CD4-positive, CD25-positive, alpha-beta regulatory T cell (primary cell): ENCODE data around the gene AKAP8L. TPM values are rescaled to one million over a fixed set of nuclear protein-coding genes. Genes with fewer than 3 reads are reported as not detected.

Experiments used
- ATAC-seq, 2 donors: fragments of 150-1000 bp; cut with Tn5 transposase; one replicate each; pipeline ENCODE4 v1.10.0; 2021; ENCODE audit warnings: low read depth in 2 of 2, moderate number of reproducible peaks in 2 of 2, moderate library complexity in 1 of 2
- DNase-seq, 3 donors: peaks; one replicate each; pipeline versions ENCODE4 v3.0.0 to v3.0.0-alpha.2; 2012 to 2022; ENCODE audit warnings: mixed read lengths in 1 of 3
- H3K27ac ChIP-seq: one replicate; pipeline ENCODE4 v1.7.0; 2013; ENCODE audit warnings: mild to moderate bottlenecking, low read length; ENCODE audit not compliant: insufficient read depth, poor library complexity, severe bottlenecking
- H3K27me3 ChIP-seq: one replicate; pipeline ENCODE4 v1.7.0; 2013; ENCODE audit warnings: low read length; ENCODE audit not compliant: control insufficient read depth, insufficient read depth
- H3K36me3 ChIP-seq: one replicate; pipeline ENCODE4 v1.7.0; 2013; ENCODE audit warnings: mild to moderate bottlenecking, low read length, moderate library complexity; ENCODE audit not compliant: control insufficient read depth, insufficient read depth
- H3K4me1 ChIP-seq: 2 replicates; pipeline ENCODE4 v1.7.0; 2013; ENCODE audit warnings: mild to moderate bottlenecking, low read length; ENCODE audit not compliant: insufficient read depth, control insufficient read depth, poor library complexity, severe bottlenecking
- H3K4me3 ChIP-seq: one replicate; pipeline ENCODE4 v1.7.0; 2013; ENCODE audit warnings: low read depth, mild to moderate bottlenecking, low read length, moderate library complexity
- H3K9me3 ChIP-seq, 2 experiments: 1 replicate in 1 of 2; 2 replicates in 1 of 2; pipeline ENCODE4 v1.7.0; 2013; ENCODE audit warnings: low read length in 2 of 2, mild to moderate bottlenecking in 1 of 2, moderate library complexity in 1 of 2; ENCODE audit not compliant: control insufficient read depth in 2 of 2
- H3K27ac Mint-ChIP-seq, 3 donors: one replicate each; pipeline ENCODE4 v1.8.0; 2020 to 2022; ENCODE audit warnings: mild to moderate bottlenecking in 3 of 3, mixed read lengths in 3 of 3, moderate library complexity in 2 of 3
- H3K27me3 Mint-ChIP-seq: one replicate; pipeline ENCODE4 v1.8.0; 2022; ENCODE audit warnings: mild to moderate bottlenecking, mixed read lengths
- H3K36me3 Mint-ChIP-seq: one replicate; pipeline ENCODE4 v1.8.0; 2020; ENCODE audit warnings: mixed read lengths
- H3K4me1 Mint-ChIP-seq, 4 donors: one replicate each; pipeline ENCODE4 v1.8.0; 2020 to 2022; ENCODE audit warnings: mixed read lengths in 4 of 4, mild to moderate bottlenecking in 1 of 4
- H3K4me3 Mint-ChIP-seq, 4 donors: one replicate each; pipeline ENCODE4 v1.8.0; 2020 to 2022; ENCODE audit warnings: mild to moderate bottlenecking in 4 of 4, mixed read lengths in 4 of 4, moderate library complexity in 3 of 4
- H3K9me3 Mint-ChIP-seq, 7 donors: one replicate each; pipeline ENCODE4 v1.8.0; 2020 to 2022; ENCODE audit warnings: mixed read lengths in 7 of 7, mild to moderate bottlenecking in 3 of 7, moderate library complexity in 2 of 7
- polyA plus RNA-seq, 4 donors: library from polyadenylated mRNA; unstranded; fragments of 300-500 nt; fragmentation: Illumina TruSeq; gene quantifications; one replicate each; pipeline ENCODE4 v1.2.3, GENCODE V29; 2021
- total RNA-seq: library from RNA; stranded (reverse); gene quantifications from one replicate; pipeline ENCODE4 v1.2.3, GENCODE V29; 2022

AKAP8L gene, protein sequence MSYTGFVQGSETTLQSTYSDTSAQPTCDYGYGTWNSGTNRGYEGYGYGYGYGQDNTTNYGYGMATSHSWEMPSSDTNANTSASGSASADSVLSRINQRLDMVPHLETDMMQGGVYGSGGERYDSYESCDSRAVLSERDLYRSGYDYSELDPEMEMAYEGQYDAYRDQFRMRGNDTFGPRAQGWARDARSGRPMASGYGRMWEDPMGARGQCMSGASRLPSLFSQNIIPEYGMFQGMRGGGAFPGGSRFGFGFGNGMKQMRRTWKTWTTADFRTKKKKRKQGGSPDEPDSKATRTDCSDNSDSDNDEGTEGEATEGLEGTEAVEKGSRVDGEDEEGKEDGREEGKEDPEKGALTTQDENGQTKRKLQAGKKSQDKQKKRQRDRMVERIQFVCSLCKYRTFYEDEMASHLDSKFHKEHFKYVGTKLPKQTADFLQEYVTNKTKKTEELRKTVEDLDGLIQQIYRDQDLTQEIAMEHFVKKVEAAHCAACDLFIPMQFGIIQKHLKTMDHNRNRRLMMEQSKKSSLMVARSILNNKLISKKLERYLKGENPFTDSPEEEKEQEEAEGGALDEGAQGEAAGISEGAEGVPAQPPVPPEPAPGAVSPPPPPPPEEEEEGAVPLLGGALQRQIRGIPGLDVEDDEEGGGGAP
- total RNA-seq = 142 TPM
- 10 to 100 TPM; 30.0 to 41.3 (median 35.9) TPM for polyA plus RNA-seq

DNA sequence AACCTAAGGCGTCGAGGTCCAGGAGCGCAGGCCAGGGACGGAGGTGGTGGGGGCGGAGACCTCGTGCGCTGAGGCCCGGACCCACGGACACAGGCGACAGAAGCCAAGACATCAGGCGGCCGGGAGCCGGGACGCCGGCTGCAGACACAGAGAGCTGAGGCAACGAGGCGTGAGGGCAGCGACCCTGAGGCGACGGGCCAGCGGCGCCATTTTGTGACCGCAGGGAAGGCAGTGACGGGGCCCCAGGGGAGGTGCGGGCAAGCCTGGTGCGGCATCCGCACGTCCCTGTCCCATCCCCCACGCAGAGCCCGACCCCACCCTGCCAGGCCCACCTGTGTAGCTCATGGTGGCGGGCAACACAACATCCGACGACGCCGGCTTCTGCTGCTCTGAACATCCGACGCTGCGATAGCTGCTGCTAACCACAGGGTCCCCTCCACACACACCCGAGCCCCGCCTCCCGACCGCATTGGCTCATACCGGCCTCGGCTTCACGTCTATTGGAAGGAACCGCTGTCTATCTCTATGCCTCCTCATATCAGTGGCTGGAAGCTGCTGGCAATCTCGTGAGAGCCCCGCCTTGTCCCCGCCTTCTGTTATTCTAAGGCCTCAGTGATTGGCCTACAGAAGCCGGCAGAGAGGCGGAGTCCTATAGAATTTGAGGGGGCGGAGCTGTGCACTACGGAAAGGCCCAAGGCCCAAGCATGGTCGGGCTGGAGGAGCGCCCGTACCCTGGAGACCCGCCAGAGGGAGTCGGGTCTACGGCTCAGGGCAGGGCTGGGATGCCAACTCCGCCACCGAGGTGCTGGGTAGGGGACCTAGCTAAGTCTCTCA lies at the start of gene AKAP8L:
Gene AKAP8L, minus strand, starts transcription at position 410 of the 834 bp plus-strand sequence. Its CDS starts 65 bp downstream, at position 345.
- H3K4me3 ChIP-seq = peak within 1 kb of the TSS; percentile 88
- no peaks in the 10 kb centered on the region for H3K27me3 ChIP-seq

GRCh38 chr19:15467734-15468214 lies 49.0 kb upstream of the AKAP8L start:
- Histone ChIP-seq H3K27ac (no peak overlapping the region), H3K9me3 (no peaks in the 10 kb centered on the region), H3K36me3 (no peaks in the 10 kb centered on the region), H3K4me3 (peak overlapping the region; percentile 60), H3K4me1 (peaks cover 62% of the 10 kb centered on the region), H3K27me3 (no peaks in the 10 kb centered on the region)
- peak overlapping the region; percentile 36 to 89 (median 77) for H3K27ac Mint-ChIP-seq
- H3K9me3 Mint-ChIP-seq = peaks cover 0 to 1% (median 0%) of the 10 kb centered on the region in 7 donors
- H3K4me1 Mint-ChIP-seq = peaks cover 20 to 69% (median 44%) of the 10 kb centered on the region in 4 donors
- H3K27me3 Mint-ChIP-seq = no peaks in the 10 kb centered on the region
- DNase-seq = no peak
- peaks cover 7% of the 10 kb centered on the region for H3K36me3 Mint-ChIP-seq
- ATAC-seq = no peak
- peak overlapping the region; percentile 88 to 92 (median 91) for H3K4me3 Mint-ChIP-seq

More for the DNA sequence above, at the start of gene AKAP8L:
- H3K27me3 Mint-ChIP-seq = peaks cover 5% of the 10 kb centered on the region
- Histone ChIP-seq H3K4me1 (peaks cover 42% of the 10 kb centered on the region), H3K9me3 (peaks cover 3 to 7% of the 10 kb centered on the region in 2 experiments), H3K27ac (peak within 1 kb of the TSS; percentile 73), H3K36me3 (peaks cover 16% of the 10 kb centered on the region)
- H3K4me3 Mint-ChIP-seq = peak within 1 kb of the TSS; percentile 94 to 99 (median 98)
- H3K36me3 Mint-ChIP-seq = peaks cover 14% of the 10 kb centered on the region
- peak within 1 kb of the TSS; percentile 94 to 99 (median 99) for H3K27ac Mint-ChIP-seq
- peaks cover 0 to 5% (median 0%) of the 10 kb centered on the region in 7 donors for H3K9me3 Mint-ChIP-seq
- peaks cover 6 to 52% (median 31%) of the 10 kb centered on the region in 4 donors for H3K4me1 Mint-ChIP-seq
- DNase-seq (peak; percentile 97 to 100 (median 99)), ATAC-seq (peak; percentile 90 to 93)

GRCh38 chr19:15466851-15467733 lies 48.3 kb upstream of the AKAP8L start:
- Histone ChIP-seq H3K36me3 (no peaks in the 10 kb centered on the region), H3K27me3 (no peaks in the 10 kb centered on the region), H3K27ac (no peak overlapping the region), H3K9me3 (no peaks in the 10 kb centered on the region), H3K4me1 (peaks cover 69% of the 10 kb centered on the region), H3K4me3 (peak overlapping the region; percentile 60)
- Mint-ChIP-seq H3K9me3 (peaks cover 0 to 1% (median 0%) of the 10 kb centered on the region in 7 donors), H3K4me1 (peaks cover 20 to 74% (median 41%) of the 10 kb centered on the region in 4 donors), H3K4me3 (peak overlapping the region; percentile 77 to 92 (median 90)), H3K27ac (peak overlapping the region; percentile 77 to 91 (median 89)), H3K27me3 (no peaks in the 10 kb centered on the region), H3K36me3 (peaks cover 7% of the 10 kb centered on the region)
- peak in 1 of 3 donors; percentile 89 for DNase-seq
- ATAC-seq = peak; percentile 7 to 10

DNA sequence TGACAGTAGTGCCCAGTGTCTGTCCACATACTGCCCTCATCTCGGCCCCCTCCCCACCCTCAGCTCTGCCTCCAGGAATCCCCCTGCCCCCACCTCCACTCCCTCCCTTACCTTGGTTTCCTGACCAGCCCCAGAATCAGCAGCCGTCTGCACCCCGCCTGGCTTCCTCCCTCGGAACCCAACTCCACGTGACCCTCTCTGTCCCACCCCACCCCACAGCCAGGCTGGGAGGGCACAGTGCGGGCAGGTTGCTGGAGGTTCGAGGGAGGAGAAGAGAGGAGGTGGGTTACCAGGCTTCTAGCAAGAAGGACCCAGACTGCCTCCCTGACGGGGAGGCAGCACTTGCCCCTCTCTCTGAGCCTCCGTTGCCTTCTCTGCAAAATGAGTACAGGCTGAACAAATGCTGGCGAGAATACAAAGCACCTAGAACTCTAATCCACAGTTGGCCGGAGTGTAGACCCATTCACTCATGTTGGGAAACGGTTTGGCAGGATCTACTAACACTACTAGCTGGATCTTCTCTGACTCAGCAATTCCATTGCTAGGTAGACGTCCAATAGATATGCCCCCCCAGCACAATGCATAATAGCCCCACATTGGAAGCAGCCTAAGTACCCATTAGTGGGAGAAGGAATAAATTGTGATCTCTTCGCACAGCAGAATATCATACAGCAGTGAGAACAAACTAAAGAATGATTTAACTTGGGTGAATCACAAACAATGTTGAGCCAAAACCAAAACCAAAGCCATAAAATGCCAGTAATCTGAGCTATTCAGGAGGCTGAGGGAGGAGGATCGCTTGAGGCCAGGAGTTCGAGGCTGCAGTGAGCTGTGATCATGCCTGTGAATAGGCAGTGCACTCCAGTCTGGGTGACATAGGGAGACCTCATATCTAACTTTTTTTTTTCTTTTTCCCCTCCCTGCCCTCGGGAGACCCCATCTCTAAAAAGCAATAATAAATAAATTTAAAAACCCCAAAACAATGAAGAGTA lies 45.9 kb upstream of the AKAP8L start, which contains the start of gene RASAL3:
Gene RASAL3, minus strand, starts transcription at position 151 of the 992 bp plus-strand sequence. CDS start 186 bp downstream, outside the sequence.
- Histone ChIP-seq H3K4me1 (peaks cover 82% of the 10 kb centered on the region), H3K4me3 (peak within 1 kb of the TSS; percentile 96), H3K36me3 (peaks cover 20% of the 10 kb centered on the region), H3K9me3 (no peaks in the 10 kb centered on the region), H3K27me3 (no peaks in the 10 kb centered on the region), H3K27ac (peak within 1 kb of the TSS; percentile 88)
- peak within 1 kb of the TSS; percentile 94 to 99 (median 96) for H3K27ac Mint-ChIP-seq
- H3K27me3 Mint-ChIP-seq = no peaks in the 10 kb centered on the region
- peaks cover 10% of the 10 kb centered on the region for H3K36me3 Mint-ChIP-seq
- ATAC-seq (peak; percentile 54 to 57), DNase-seq (peak; percentile 40 to 85 (median 41))
- H3K4me1 Mint-ChIP-seq = peaks cover 20 to 80% (median 52%) of the 10 kb centered on the region in 4 donors
- peak within 1 kb of the TSS; percentile 95 to 99 (median 96) for H3K4me3 Mint-ChIP-seq
- no peaks in the 10 kb centered on the region for H3K9me3 Mint-ChIP-seq

DNA sequence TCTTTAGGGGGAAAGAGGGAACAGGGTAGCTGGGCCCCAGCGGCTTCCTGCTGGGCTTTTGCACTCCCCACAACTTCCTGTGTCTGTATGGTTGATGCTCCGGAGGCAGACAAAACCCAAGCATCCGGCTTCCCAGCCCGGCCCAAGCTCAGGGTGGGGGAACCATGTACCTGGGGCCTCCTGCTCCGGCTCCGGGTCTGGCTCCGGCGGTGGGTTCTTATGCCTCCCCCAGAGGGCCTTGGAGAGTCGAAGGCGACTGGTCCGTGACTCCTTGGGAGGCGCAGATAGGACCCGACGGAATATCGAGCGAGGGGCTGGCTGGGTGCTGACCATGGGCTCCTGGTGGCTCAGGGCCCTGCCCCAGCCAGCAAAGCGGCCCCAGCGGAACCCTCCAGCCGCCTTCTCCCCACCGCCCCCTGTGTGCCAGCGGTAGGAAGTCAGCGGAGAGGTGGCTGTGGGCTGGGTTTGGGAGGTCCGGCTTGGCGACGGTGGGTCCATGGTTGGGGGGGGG lies 45.1 kb upstream of the AKAP8L start:
- peak; percentile 55 to 92 (median 80) for DNase-seq
- Histone ChIP-seq H3K27ac (peak overlapping the region; percentile 88), H3K36me3 (peaks cover 23% of the 10 kb centered on the region), H3K4me1 (peaks cover 75% of the 10 kb centered on the region), H3K9me3 (no peaks in the 10 kb centered on the region), H3K4me3 (peak overlapping the region; percentile 96), H3K27me3 (no peaks in the 10 kb centered on the region)
- Mint-ChIP-seq H3K4me3 (peak overlapping the region; percentile 95 to 99 (median 96)), H3K9me3 (no peaks in the 10 kb centered on the region), H3K4me1 (peaks cover 20 to 75% (median 49%) of the 10 kb centered on the region in 4 donors), H3K27ac (peak overlapping the region; percentile 94 to 99 (median 96)), H3K36me3 (peaks cover 11% of the 10 kb centered on the region), H3K27me3 (no peaks in the 10 kb centered on the region)
- ATAC-seq = peak; percentile 93 to 95

GRCh38 chr19:15461694-15462093 lies 42.9 kb upstream of the AKAP8L start:
- peak overlapping the region; percentile 46 to 94 (median 81) for H3K27ac Mint-ChIP-seq
- Histone ChIP-seq H3K27ac (peak overlapping the region; percentile 55), H3K4me1 (peaks cover 62% of the 10 kb centered on the region), H3K9me3 (no peaks in the 10 kb centered on the region), H3K4me3 (peak overlapping the region; percentile 40), H3K36me3 (peaks cover 34% of the 10 kb centered on the region), H3K27me3 (no peaks in the 10 kb centered on the region)
- peaks cover 0 to 2% (median 0%) of the 10 kb centered on the region in 7 donors for H3K9me3 Mint-ChIP-seq
- H3K4me1 Mint-ChIP-seq = peaks cover 14 to 55% (median 30%) of the 10 kb centered on the region in 4 donors
- peak overlapping the region in 3 of 4 donors; percentile 95 to 97 (median 96) for H3K4me3 Mint-ChIP-seq
- H3K36me3 Mint-ChIP-seq = peaks cover 17% of the 10 kb centered on the region
- ATAC-seq (no peak), DNase-seq (no peak)
- no peaks in the 10 kb centered on the region for H3K27me3 Mint-ChIP-seq
